Neural cell (in vitro differentiated cells): ENCODE measurements around the gene UNKL. TPM values are rescaled to one million over a fixed set of nuclear protein-coding genes. Genes with fewer than 3 reads are reported as not detected.
"Not testable (repeated sequence)": the region's sequence is repeated elsewhere in the genome, so short reads cannot be mapped to it uniquely, and the experiment has no call there.

Experiments
- H2AFZ ChIP-seq: fragments of 200-600, 300-800 bp; sonication (generic), shearing (Covaris generic); 2 replicates; pipeline ENCODE4 v1.6.0; 2014; ENCODE audit warnings: low read depth, mild to moderate bottlenecking, antibody characterized with exemption, low read length, moderate library complexity
- H3F3A ChIP-seq: fragments of 200-600 bp; shearing (Covaris generic); 2 replicates; pipeline ENCODE4 v1.6.1; 2016; ENCODE audit warnings: mild to moderate bottlenecking, moderate library complexity, mixed read lengths, antibody characterized with exemption, low read length; ENCODE audit not compliant: insufficient read depth, poor library complexity, severe bottlenecking
- H3K27ac ChIP-seq: fragments of 200-600, 300-800 bp; sonication (generic), shearing (Covaris generic); 2 replicates; pipeline ENCODE4 v1.5.1; 2014; ENCODE audit warnings: mild to moderate bottlenecking, low read length, moderate library complexity
- H3K27me3 ChIP-seq: fragments of 300-800, 200-600 bp; sonication (generic), shearing (Covaris generic); 2 replicates; pipeline ENCODE4 v1.6.0; 2014; ENCODE audit warnings: mild to moderate bottlenecking, low read depth, low read length, moderate library complexity; ENCODE audit not compliant: insufficient read depth
- H3K36me3 ChIP-seq: fragments of 300-800, 200-600 bp; sonication (generic), shearing (Covaris generic); 2 replicates; pipeline ENCODE4 v1.5.1; 2014; ENCODE audit warnings: mild to moderate bottlenecking, antibody characterized with exemption, low read length, moderate library complexity; ENCODE audit not compliant: insufficient read depth
- H3K4me2 ChIP-seq: fragments of 300-800, 200-600 bp; sonication (generic), shearing (Covaris generic); 2 replicates; pipeline ENCODE4 v1.6.0; 2014; ENCODE audit warnings: mild to moderate bottlenecking, low read length
- H3K4me3 ChIP-seq: fragments of 300-800, 200-600 bp; sonication (generic), shearing (Covaris generic); 2 replicates; pipeline ENCODE4 v1.5.1; 2014; ENCODE audit warnings: mild to moderate bottlenecking, low read length, moderate library complexity
- H3K79me2 ChIP-seq: fragments of 200-600 bp; shearing (Covaris generic); replicated peaks from 2 replicates; pipeline ENCODE4 v1.6.0; 2014; ENCODE audit warnings: mild to moderate bottlenecking, low read length, moderate library complexity; ENCODE audit not compliant: insufficient read depth
- H3K9ac ChIP-seq: fragments of 300-800, 200-600 bp; sonication (generic), shearing (Covaris generic); 2 replicates; pipeline ENCODE4 v1.6.1; 2016; ENCODE audit warnings: mild to moderate bottlenecking, low read length, mixed read lengths
- H3K9me2 ChIP-seq: fragments of 200-600 bp; shearing (Covaris generic); 2 replicates; pipeline ENCODE4 v1.6.1; 2016; ENCODE audit warnings: mild to moderate bottlenecking, low read length, mixed read lengths; ENCODE audit not compliant: insufficient read depth
- H3K9me3 ChIP-seq: fragments of 200-600, 300-800 bp; sonication (generic), shearing (Covaris generic); 2 replicates; pipeline ENCODE4 v1.6.1; 2016; ENCODE audit warnings: mild to moderate bottlenecking, mixed run types, low read length, moderate library complexity, mixed read lengths
- H4K20me1 ChIP-seq: fragments of 200-600 bp; shearing (Covaris generic); 2 replicates; pipeline ENCODE4 v1.6.1; 2016; ENCODE audit warnings: mild to moderate bottlenecking, mixed run types; ENCODE audit not compliant: insufficient read depth
- CTCF ChIP-seq: fragments of 450-650 bp; IDR thresholded peaks from 2 replicates; pipeline ENCODE4 v1.5.1; 2014; ENCODE audit warnings: antibody characterized with exemption, mild to moderate bottlenecking, moderate library complexity; ENCODE audit not compliant: poor library complexity, severe bottlenecking
- EP300 ChIP-seq: fragments of 450-650 bp; conservative IDR thresholded peaks from 2 replicates; pipeline ENCODE4 v1.6.1; 2014; ENCODE audit warnings: antibody characterized with exemption, mild to moderate bottlenecking, moderate library complexity; ENCODE audit not compliant: poor library complexity, severe bottlenecking
- EZH2 ChIP-seq: fragments of 200-600, 300-800 bp; shearing (Covaris generic), sonication (generic); IDR thresholded peaks from 2 replicates; pipeline ENCODE4 v1.6.1; 2014; ENCODE audit warnings: antibody characterized with exemption, low read length, borderline replicate concordance, mild to moderate bottlenecking; ENCODE audit not compliant: insufficient read depth, poor library complexity, severe bottlenecking
- MXI1 ChIP-seq: fragments of 450-650 bp; conservative IDR thresholded peaks from 2 replicates; pipeline ENCODE4 v1.6.1; 2014; ENCODE audit warnings: antibody characterized with exemption, mild to moderate bottlenecking; ENCODE audit not compliant: poor library complexity, severe bottlenecking
- POLR2AphosphoS5 ChIP-seq: IDR thresholded peaks from 2 replicates; pipeline ENCODE4 v1.6.1; 2012
- RAD21 ChIP-seq: fragments of 450-650 bp; conservative IDR thresholded peaks from 2 replicates; pipeline ENCODE4 v1.6.1; 2014; ENCODE audit warnings: antibody characterized with exemption, mild to moderate bottlenecking, moderate library complexity
- REST ChIP-seq: IDR thresholded peaks from 2 replicates; pipeline ENCODE4 v1.6.1; 2012; ENCODE audit warnings: borderline replicate concordance
- SMC3 ChIP-seq: fragments of 450-650 bp; conservative IDR thresholded peaks from 2 replicates; pipeline ENCODE4 v1.6.1; 2014; ENCODE audit warnings: antibody characterized with exemption, mild to moderate bottlenecking, moderate library complexity; ENCODE audit not compliant: poor library complexity
- TAF1 ChIP-seq: IDR thresholded peaks from 2 replicates; pipeline ENCODE4 v1.6.1; 2012; ENCODE audit warnings: low read depth
- polyA plus RNA-seq: library from polyadenylated mRNA; depleted of rRNA; stranded (reverse); fragments of >200 nt; gene quantifications from 2 replicates; pipeline ENCODE4 v1.2.3, GENCODE V29; 2014

UNKL gene
- polyA plus RNA-seq, 1 donor from 2014 or later, result 11.9 TPM

GRCh38 chr16:1330260-1330914 lies 84.1 kb downstream of the UNKL start:
- Histone ChIP-seq H3K9ac (no peak overlapping the region), H4K20me1 (no peaks in the 10 kb centered on the region), H2AFZ (no peak overlapping the region), H3K36me3 (no peaks in the 10 kb centered on the region), H3K9me2 (no peaks in the 10 kb centered on the region), H3K27me3 (peaks cover 33% of the 10 kb centered on the region), H3F3A (no peaks in the 10 kb centered on the region), H3K27ac (no peak overlapping the region), H3K4me3 (no peak overlapping the region), H3K4me2 (no peak overlapping the region), H3K9me3 (no peaks in the 10 kb centered on the region), H3K79me2 (peaks cover 5% of the 10 kb centered on the region)
- TF ChIP-seq CTCF, result peak; percentile 31
- no peak for TF ChIP-seq SMC3

GRCh38 chr16:1328961-1329360 lies 85.5 kb downstream of the UNKL start:
- H3K27me3 ChIP-seq, result peaks cover 25% of the 10 kb centered on the region
- H3K36me3 ChIP-seq, H3K79me2 ChIP-seq, H3K9me3 ChIP-seq, H3F3A ChIP-seq, H3K4me3 ChIP-seq, H4K20me1 ChIP-seq, H2AFZ ChIP-seq, H3K27ac ChIP-seq, H3K9me2 ChIP-seq, H3K9ac ChIP-seq, H3K4me2 ChIP-seq: not testable (repeated sequence)

DNA sequence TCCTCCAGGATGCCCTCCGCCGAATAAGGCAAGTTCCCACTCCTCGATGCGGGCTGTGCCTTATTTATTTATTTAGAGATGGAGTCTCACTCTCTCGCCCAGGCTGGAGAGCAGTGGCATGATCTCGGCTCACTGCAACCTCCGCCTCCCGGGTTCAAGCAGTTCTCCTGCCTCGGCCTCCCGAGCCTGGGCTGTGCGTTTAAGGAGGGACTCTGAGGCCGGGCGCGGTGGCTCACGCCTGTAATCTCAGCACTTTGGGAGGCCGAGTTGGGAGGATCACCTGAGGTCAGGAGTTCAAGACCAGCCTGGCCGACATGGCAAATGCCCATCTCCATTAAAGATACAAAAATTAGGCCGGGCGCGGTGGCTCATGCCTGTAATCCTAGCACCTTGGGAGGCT lies 86.4 kb downstream of the UNKL start:
- not testable (repeated sequence) for H3K79me2 ChIP-seq, H3K4me3 ChIP-seq, H3K9ac ChIP-seq, H3F3A ChIP-seq, H4K20me1 ChIP-seq, H3K9me3 ChIP-seq, H3K9me2 ChIP-seq, H3K4me2 ChIP-seq, H2AFZ ChIP-seq, H3K27ac ChIP-seq, H3K36me3 ChIP-seq
- peaks cover 20% of the 10 kb centered on the region for H3K27me3 ChIP-seq

- no peak overlapping the region for H3K27ac ChIP-seq
- no peaks in the 10 kb centered on the region for H4K20me1 ChIP-seq
- H3K36me3 ChIP-seq, result no peaks in the 10 kb centered on the region
- no peak overlapping the region for H3K4me2 ChIP-seq
- H3K9me3 ChIP-seq, result no peaks in the 10 kb centered on the region
- peaks cover 15% of the 10 kb centered on the region for H3K27me3 ChIP-seq
- no peaks in the 10 kb centered on the region for H3K9me2 ChIP-seq
- TF ChIP-seq EZH2, result no peak
- TF ChIP-seq REST, result no peak
- no peak for TF ChIP-seq POLR2AphosphoS5
- TF ChIP-seq CTCF, result no peak
- TF ChIP-seq TAF1, result no peak
- TF ChIP-seq RAD21, result no peak
- TF ChIP-seq EP300, result no peak
- no peak for TF ChIP-seq MXI1
- TF ChIP-seq SMC3, result no peak
- H2AFZ ChIP-seq, result no peak overlapping the region
- H3K79me2 ChIP-seq, result no peaks in the 10 kb centered on the region
- no peak overlapping the region for H3K9ac ChIP-seq
- no peak overlapping the region for H3K4me3 ChIP-seq
- H3F3A ChIP-seq, result no peaks in the 10 kb centered on the region
These were observed 86.9 kb downstream of the UNKL start for GRCh38 chr16:1327619-1327947.
